ENCODE results near the gene EZH1. TPM values are rescaled to one million over a fixed set of nuclear protein-coding genes. Genes with fewer than 3 reads are reported as not detected.
A peak's percentile ranks its signal among the peaks of the same experiment; 100 is the strongest.

Gene EZH1
- total RNA-seq, 1 experiment from 2014 or later: 16.9 TPM

DNA sequence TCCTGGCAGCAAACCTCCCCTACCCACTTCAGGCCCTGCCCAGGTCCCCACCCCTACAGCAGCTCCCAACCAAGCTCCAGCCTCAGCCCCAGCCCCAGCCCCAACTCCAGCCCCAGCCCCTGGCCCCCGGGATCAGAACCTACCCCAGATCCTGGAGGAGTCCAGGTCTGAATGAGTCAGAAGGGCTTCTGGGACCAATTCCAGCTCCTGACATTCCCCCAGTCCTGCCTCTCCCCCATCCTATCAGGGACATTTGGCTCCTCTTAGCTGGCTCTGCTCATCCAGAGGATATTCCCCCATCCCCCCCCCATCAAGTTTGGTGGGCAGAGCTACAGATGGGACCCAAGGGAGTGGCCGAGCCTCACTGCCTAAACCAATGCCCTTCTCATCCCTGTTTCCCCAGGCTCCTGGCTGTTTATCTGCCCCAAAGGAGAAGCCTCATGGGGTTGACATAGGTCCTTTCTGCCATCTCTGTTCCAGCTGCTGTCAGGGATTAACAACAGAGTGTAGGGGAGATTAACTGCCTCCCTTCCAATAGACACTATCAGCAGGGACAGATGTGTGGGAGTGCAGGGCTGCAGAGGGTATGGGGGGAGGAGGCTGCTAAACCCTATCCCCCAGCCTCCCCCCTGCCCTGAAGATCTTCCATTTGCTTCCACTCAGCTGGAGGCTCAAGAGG, 46.0 kb downstream of the EZH1 start:
- Mint-ChIP-seq H3K27ac (ENCODE audit: unreplicated experiment) (no peak overlapping the region), H3K4me3 (ENCODE audit: unreplicated experiment) (no peak overlapping the region), H3K27me3 (ENCODE audit: insufficient read depth, unreplicated experiment) (no peaks in the 10 kb centered on the region), H3K36me3 (ENCODE audit: insufficient read depth, unreplicated experiment) (no peaks in the 10 kb centered on the region), H3K9me3 (ENCODE audit: unreplicated experiment) (no peaks in the 10 kb centered on the region), H3K4me1 (ENCODE audit: low read depth, unreplicated experiment) (no peaks in the 10 kb centered on the region)
- intact Hi-C loops (cut with micrococcal nuclease; ENCODE audit: unreplicated experiment): no loop called here
- TF ChIP-seq, protein P1, sequence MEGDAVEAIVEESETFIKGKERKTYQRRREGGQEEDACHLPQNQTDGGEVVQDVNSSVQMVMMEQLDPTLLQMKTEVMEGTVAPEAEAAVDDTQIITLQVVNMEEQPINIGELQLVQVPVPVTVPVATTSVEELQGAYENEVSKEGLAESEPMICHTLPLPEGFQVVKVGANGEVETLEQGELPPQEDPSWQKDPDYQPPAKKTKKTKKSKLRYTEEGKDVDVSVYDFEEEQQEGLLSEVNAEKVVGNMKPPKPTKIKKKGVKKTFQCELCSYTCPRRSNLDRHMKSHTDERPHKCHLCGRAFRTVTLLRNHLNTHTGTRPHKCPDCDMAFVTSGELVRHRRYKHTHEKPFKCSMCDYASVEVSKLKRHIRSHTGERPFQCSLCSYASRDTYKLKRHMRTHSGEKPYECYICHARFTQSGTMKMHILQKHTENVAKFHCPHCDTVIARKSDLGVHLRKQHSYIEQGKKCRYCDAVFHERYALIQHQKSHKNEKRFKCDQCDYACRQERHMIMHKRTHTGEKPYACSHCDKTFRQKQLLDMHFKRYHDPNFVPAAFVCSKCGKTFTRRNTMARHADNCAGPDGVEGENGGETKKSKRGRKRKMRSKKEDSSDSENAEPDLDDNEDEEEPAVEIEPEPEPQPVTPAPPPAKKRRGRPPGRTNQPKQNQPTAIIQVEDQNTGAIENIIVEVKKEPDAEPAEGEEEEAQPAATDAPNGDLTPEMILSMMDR (IDR thresholded peaks at IDR 0.05; ENCODE audit: insufficient read depth in 1 of 2, low read depth in 1 of 2, low read length in 1 of 2, severe bottlenecking in 1 of 2, unreplicated experiment in 1 of 2): no peak
- no peaks in the 10 kb centered on the region for H3K9me3 ChIP-seq
- no peak overlapping the region for H3K4me3 ChIP-seq (ENCODE audit: low read depth, low read length)
- no TSS peak for BruUV-seq (replicated peaks)
- DNase-seq: peak in 1 of 2 experiments; percentile 33
- ChIA-PET POLR2A (interaction anchor here (1.3 kb wide), 1 partner anchor 45 kb away, joined by 3 read pairs; no protein-coding TSS in a partner anchor), CTCF (interaction anchor here (0.6 to 0.7 kb wide), 2 partner anchors 18 to 1071 kb away, joined by 4 read pairs; no protein-coding TSS in a partner anchor)
- H3K36me3 ChIP-seq (ENCODE audit: control insufficient read depth, insufficient read depth, low read length): no peaks in the 10 kb centered on the region; the same call in none of the 2 replicates
- no peaks in the 10 kb centered on the region for H3K27me3 ChIP-seq (replicated peaks; ENCODE audit: control insufficient read depth, insufficient read depth, low read length)
- H3K4me1 ChIP-seq: no peaks in the 10 kb centered on the region

DNA sequence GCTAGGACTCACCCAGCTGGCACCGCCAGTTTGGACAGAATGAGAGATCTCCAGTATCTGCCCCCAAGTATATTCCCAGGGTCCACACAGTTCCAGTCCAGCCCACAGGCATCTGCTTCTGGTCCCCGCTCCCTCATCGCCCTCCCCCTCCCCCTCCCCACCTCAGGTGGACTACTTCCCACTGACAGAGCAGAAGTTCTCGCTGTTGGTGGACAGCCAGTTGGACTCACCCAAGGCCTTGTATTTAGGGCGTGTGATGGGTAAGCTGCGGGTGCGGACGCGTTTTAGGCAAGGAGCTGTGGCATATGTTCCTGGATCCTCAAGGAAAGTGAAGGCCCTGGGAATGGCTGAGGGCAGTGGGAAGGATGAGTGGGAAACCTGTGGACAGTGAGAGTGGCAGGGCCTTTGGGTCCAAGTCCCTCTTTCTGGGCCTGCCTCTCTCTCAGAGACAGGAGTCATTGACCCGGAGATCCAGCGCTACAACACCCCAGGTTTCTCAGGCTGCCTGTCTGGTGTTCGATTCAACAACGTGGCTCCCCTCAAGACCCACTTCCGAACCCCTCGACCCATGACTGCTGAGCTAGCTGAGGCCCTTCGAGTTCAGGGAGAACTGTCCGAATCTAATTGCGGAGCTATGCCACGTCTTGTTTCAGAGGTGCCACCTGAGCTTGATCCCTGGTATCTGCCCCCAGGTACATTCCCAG, 47.6 kb downstream of the EZH1 start:
- POLR2A ChIA-PET: interaction anchor here (1.3 kb wide), 1 partner anchor 46 kb away, joined by 3 read pairs; no protein-coding TSS in a partner anchor

DNA sequence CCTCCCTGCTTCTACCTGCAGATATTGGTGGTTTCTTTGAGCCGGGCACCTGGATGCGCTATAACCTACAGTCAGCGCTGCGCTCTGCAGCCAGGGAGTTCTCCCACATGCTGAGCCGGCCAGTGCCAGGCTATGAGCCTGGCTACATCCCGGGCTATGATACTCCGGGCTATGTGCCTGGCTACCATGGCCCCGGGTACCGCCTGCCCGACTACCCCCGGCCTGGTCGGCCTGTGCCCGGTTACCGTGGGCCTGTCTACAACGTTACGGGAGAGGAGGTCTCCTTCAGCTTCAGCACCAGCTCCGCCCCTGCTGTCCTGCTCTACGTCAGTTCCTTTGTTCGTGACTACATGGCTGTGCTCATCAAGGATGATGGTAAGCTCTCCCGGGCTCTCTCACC, 49.3 kb downstream of the EZH1 start:
- CTCF ChIA-PET: no interaction called here
- intact Hi-C loops (cut with micrococcal nuclease; ENCODE audit: unreplicated experiment): no loop called here
- TF ChIP-seq, protein P1 (IDR thresholded peaks at IDR 0.05; ENCODE audit: insufficient read depth in 1 of 2, low read depth in 1 of 2, low read length in 1 of 2, severe bottlenecking in 1 of 2, unreplicated experiment in 1 of 2): no peak
- Mint-ChIP-seq H3K9me3 (ENCODE audit: unreplicated experiment) (no peaks in the 10 kb centered on the region), H3K36me3 (ENCODE audit: insufficient read depth, unreplicated experiment) (peaks cover 6% of the 10 kb centered on the region), H3K27me3 (ENCODE audit: insufficient read depth, unreplicated experiment) (no peaks in the 10 kb centered on the region), H3K4me1 (ENCODE audit: low read depth, unreplicated experiment) (no peaks in the 10 kb centered on the region), H3K27ac (ENCODE audit: unreplicated experiment) (no peak overlapping the region), H3K4me3 (ENCODE audit: unreplicated experiment) (no peak overlapping the region)
- no TSS peak for BruUV-seq (replicated peaks)
- no peak overlapping the region for H3K4me3 ChIP-seq (ENCODE audit: low read depth, low read length)
- H3K4me1 ChIP-seq: no peaks in the 10 kb centered on the region
- no peak for DNase-seq
- H3K27me3 ChIP-seq (replicated peaks; ENCODE audit: control insufficient read depth, insufficient read depth, low read length): no peaks in the 10 kb centered on the region
- H3K36me3 ChIP-seq (ENCODE audit: control insufficient read depth, insufficient read depth, low read length): no peaks in the 10 kb centered on the region
- H3K9me3 ChIP-seq: no peaks in the 10 kb centered on the region
- POLR2A ChIA-PET: no interaction called here

More for the DNA sequence above, 47.6 kb downstream of the EZH1 start:
- Histone ChIP-seq H3K4me3 (ENCODE audit: low read depth, low read length) (no peak overlapping the region), H3K4me1 (no peaks in the 10 kb centered on the region), H3K9me3 (no peaks in the 10 kb centered on the region), H3K36me3 (ENCODE audit: control insufficient read depth, insufficient read depth, low read length) (no peaks in the 10 kb centered on the region; the same call in 1 of the 2 replicates), H3K27me3 (replicated peaks; ENCODE audit: control insufficient read depth, insufficient read depth, low read length) (no peaks in the 10 kb centered on the region)
- Mint-ChIP-seq H3K36me3 (ENCODE audit: insufficient read depth, unreplicated experiment) (peaks cover 6% of the 10 kb centered on the region), H3K4me3 (ENCODE audit: unreplicated experiment) (no peak overlapping the region), H3K4me1 (ENCODE audit: low read depth, unreplicated experiment) (no peaks in the 10 kb centered on the region), H3K9me3 (ENCODE audit: unreplicated experiment) (no peaks in the 10 kb centered on the region), H3K27ac (ENCODE audit: unreplicated experiment) (no peak overlapping the region), H3K27me3 (ENCODE audit: insufficient read depth, unreplicated experiment) (no peaks in the 10 kb centered on the region)
- intact Hi-C loops (cut with micrococcal nuclease; ENCODE audit: unreplicated experiment): no loop called here
- CTCF ChIA-PET: no interaction called here
- TF ChIP-seq, protein P1 (IDR thresholded peaks at IDR 0.05; ENCODE audit: insufficient read depth in 1 of 2, low read depth in 1 of 2, low read length in 1 of 2, severe bottlenecking in 1 of 2, unreplicated experiment in 1 of 2): no peak
- no TSS peak for BruUV-seq (replicated peaks)
- no peak for DNase-seq
